ENCODE measurements around the gene ZNF264. TPM values are rescaled to one million over a fixed set of nuclear protein-coding genes. Genes with fewer than 3 reads are reported as not detected.

Gene ZNF264
- total and polyA plus RNA-seq, 2 of the 8 experiments (the other 6 are each of a cell fraction or from before 2014, with no cell fraction given) = 3.6 to 20.0 TPM

DNA sequence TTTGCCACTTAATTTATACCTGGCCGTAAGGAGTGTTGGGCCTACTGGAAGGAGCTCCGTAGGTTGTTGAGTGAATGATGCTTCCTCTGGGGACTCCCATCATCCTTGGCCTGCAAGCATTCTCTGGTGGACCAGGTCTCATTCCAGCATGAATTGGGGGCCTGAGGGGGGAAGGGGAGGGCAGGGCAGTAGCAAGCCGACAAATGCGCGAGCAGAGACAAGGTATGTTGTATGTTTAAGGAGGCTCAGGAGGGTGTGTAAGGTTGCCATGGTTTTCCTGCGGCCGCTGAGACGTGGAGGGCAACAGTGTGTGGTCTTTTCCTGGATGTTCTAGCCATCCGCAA, 749 bp downstream of the ZNF264 start:
- DNase-seq (ENCODE audit: low read depth in 1 of 2, low spot score in 2 of 2) (no peak), FAIRE-seq (no peak)
- TF ChIP-seq TAF7 (optimal IDR thresholded peaks at IDR 0.05; ENCODE audit: borderline replicate concordance, low read depth, low read length) (no peak), SUZ12 (IDR thresholded peaks at IDR 0.05; ENCODE audit: low read length) (no peak), JUN (IDR thresholded peaks at IDR 0.05; ENCODE audit: low read depth, low read length) (no peak)
- Histone ChIP-seq H3K4me3 (ENCODE audit: extremely low read depth in 1 of 4, insufficient read depth in 2 of 4, low read depth in 3 of 4, low read length in 4 of 4) (peak overlapping the region; percentile 78 to 99 (median 90)), H3K27me3 (replicated peaks in 1 of 4; ENCODE audit: control insufficient read depth in 3 of 4, extremely low read depth in 1 of 4, insufficient read depth in 3 of 4, low read length in 3 of 4) (no peaks in the 10 kb centered on the region; a peak in 1 of 7 replicates), H2AK5ac (ENCODE audit: low read depth, low read length) (no peak overlapping the region; the same call in 1 of the 2 replicates), H2AFZ (ENCODE audit: low read length) (0 out of 2 replicates have a peak overlapping the region, but pooled peaks have one; percentile 46), H4K20me1 (replicated peaks in 1 of 2; ENCODE audit: control insufficient read depth in 1 of 2, insufficient read depth in 2 of 2, low read length in 2 of 2) (peaks cover 0 to 8% of the 10 kb centered on the region in 2 experiments), H3K9ac (replicated peaks in 1 of 4; ENCODE audit: extremely low read depth in 1 of 4, low read depth in 3 of 4, low read length in 3 of 4) (peak overlapping the region; percentile 75 to 92 (median 80)), H2BK12ac (ENCODE audit: low read depth, low read length) (no peak overlapping the region), H3K4me2 (ENCODE audit: insufficient read depth in 1 of 2, low read depth in 2 of 2, low read length in 2 of 2) (peak overlapping the region; percentile 94 to 97), H3K4ac (replicated peaks; ENCODE audit: insufficient read length, low read depth, low read length) (no peak overlapping the region), H3K27ac (ENCODE audit: low read depth, low read length) (no peak overlapping the region), H3K4me1 (replicated peaks in 1 of 4; ENCODE audit: control insufficient read depth in 3 of 4, insufficient read depth in 4 of 4, low read length in 3 of 4) (peaks cover 0 to 6% (median 0%) of the 10 kb centered on the region in 4 experiments; a peak in 2 of 7 replicates), H3K18ac (ENCODE audit: extremely low read depth, low read length) (no peak overlapping the region), H4K5ac (ENCODE audit: insufficient read length, low read depth, low read length) (no peak overlapping the region), H4K91ac (replicated peaks; ENCODE audit: insufficient read length, low read length) (no peak overlapping the region), H3K23me2 (ENCODE audit: low read depth, low read length) (peaks cover 11% of the 10 kb centered on the region), H3K36me3 (ENCODE audit: control insufficient read depth in 2 of 4, insufficient read depth in 4 of 4, low read length in 3 of 4) (peaks cover 0 to 27% (median 14%) of the 10 kb centered on the region in 4 experiments; a peak in 6 of 8 replicates), H4K8ac (ENCODE audit: extremely low read depth, insufficient read depth, low read length) (no peak overlapping the region), H3K9me3 (ENCODE audit: insufficient read depth in 2 of 2, low read depth in 1 of 2, low read length in 1 of 2) (peaks cover 12 to 22% of the 10 kb centered on the region in 2 experiments), H3K56ac (replicated peaks; ENCODE audit: insufficient read length, low read depth, low read length) (no peak overlapping the region), H2BK120ac (replicated peaks; ENCODE audit: low read depth, low read length) (no peak overlapping the region), H3K79me2 (ENCODE audit: control insufficient read depth in 1 of 2, insufficient read depth in 2 of 2, low read length in 2 of 2) (peaks cover 16 to 20% of the 10 kb centered on the region in 2 experiments; a peak in 3 of 4 replicates), H3K79me1 (ENCODE audit: low read depth, low read length) (peaks cover 11% of the 10 kb centered on the region), H3K14ac (ENCODE audit: insufficient read length) (no peak overlapping the region), H2BK15ac (ENCODE audit: low read length) (no peak overlapping the region), H2BK20ac (ENCODE audit: low read length) (no peak overlapping the region), H3K23ac (ENCODE audit: insufficient read length) (no peak overlapping the region), H2BK5ac (ENCODE audit: low read depth, low read length) (no peak overlapping the region)
- ChIA-PET CTCF (ENCODE audit: partially characterized antibody) (interaction anchor here (1.1 kb wide), 1 partner anchor 1111 kb away, joined by 3 read pairs; no protein-coding TSS in a partner anchor), POLR2A (ENCODE audit: partially characterized antibody) (interaction anchor here (1.3 to 2.0 kb wide), 4 partner anchors 11 to 95 kb away, joined by 4 to 12 read pairs (median 4); no protein-coding TSS in a partner anchor)
- 18% methylated on average over 8 of the region's 9 CpGs; no CpG with 5 or more reads in 1 of the 2 experiments for WGBS, 2 experiments (ENCODE audit: extremely low coverage in 1 of 2, insufficient coverage in 1 of 2, insufficient read length in 1 of 2, insufficient replicate concordance in 2 of 2, low coverage in 1 of 2, low lambda C conversion rate in 2 of 2, missing lambda C conversion rate in 1 of 2)

Measured in H1 (cell line).